GM12875 (cell line): ENCODE measurements around the gene DOCK7.

Source experiments
- H3K4me3 ChIP-seq: one replicate; pipeline ENCODE4 v1.5.1; 2011; ENCODE audit warnings: low read depth, low read length, control low read depth
- TF ChIP-seq, protein P1 (sequence below): IDR thresholded peaks from 2 replicates; pipeline ENCODE4 v1.5.1; 2011; ENCODE audit warnings: low read depth, mild to moderate bottlenecking, control low read depth, inconsistent platforms, low read length, moderate library complexity, borderline replicate concordance; ENCODE audit not compliant: insufficient read depth

DOCK7 gene

DNA sequence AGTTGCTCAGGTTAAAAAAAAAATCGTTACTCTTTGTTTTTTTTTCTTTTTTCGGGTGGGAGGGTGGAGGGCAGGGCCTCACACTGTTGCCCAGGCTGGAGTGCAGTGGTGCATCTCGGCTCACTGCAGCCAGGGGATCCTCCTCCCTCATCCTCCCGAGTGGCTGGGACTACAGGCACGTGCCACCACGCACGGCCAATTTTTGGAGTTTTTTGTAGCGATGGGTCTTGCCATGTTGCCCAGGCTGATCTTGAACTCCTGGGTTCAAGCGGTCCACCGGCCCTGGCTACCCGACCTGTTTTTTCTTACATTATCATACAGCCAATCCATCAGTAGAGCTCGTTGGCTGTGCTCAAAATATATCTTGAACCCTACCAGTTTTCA is 253.6 kb downstream of the DOCK7 start:
- H3K4me3 ChIP-seq, result no peak overlapping the region
- TF ChIP-seq, protein P1, sequence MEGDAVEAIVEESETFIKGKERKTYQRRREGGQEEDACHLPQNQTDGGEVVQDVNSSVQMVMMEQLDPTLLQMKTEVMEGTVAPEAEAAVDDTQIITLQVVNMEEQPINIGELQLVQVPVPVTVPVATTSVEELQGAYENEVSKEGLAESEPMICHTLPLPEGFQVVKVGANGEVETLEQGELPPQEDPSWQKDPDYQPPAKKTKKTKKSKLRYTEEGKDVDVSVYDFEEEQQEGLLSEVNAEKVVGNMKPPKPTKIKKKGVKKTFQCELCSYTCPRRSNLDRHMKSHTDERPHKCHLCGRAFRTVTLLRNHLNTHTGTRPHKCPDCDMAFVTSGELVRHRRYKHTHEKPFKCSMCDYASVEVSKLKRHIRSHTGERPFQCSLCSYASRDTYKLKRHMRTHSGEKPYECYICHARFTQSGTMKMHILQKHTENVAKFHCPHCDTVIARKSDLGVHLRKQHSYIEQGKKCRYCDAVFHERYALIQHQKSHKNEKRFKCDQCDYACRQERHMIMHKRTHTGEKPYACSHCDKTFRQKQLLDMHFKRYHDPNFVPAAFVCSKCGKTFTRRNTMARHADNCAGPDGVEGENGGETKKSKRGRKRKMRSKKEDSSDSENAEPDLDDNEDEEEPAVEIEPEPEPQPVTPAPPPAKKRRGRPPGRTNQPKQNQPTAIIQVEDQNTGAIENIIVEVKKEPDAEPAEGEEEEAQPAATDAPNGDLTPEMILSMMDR, result no peak

DNA sequence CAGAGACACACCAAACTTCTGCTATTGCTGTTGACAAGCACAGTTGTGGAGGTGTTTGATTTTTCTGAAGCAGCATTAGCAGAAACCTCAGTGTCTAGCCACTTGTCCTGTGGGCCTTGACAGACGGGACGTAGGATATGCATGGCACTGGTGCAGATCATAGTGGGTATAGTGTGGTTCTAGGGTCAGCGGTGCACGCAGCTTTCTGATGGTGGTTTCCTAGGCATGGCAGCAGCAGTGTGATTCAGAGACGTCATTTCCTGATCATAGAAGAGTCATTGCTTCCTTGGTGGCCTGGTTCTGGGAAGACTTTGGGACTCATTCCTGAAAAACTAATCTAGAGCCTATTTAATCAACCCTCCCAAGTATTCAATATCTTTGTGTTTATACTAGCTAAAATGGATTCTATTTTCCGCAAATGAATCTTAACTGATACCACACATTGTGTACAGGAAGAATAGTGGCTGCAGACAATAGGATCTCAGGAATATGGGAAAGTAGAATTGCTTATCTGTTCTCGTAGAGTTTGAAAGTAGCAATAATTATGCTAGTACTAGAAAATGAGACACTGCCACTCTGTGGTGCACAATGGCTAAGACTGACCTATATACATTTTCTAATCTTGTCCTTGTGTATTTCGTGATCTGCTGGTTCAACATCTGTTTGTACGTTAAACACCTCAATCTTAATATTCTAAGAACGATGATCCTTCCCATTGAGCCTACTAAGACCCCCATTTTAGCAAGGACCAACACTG is 254.1 kb downstream of the DOCK7 start:
- TF ChIP-seq, protein P1, result no peak
- H3K4me3 ChIP-seq, result no peak overlapping the region

DNA sequence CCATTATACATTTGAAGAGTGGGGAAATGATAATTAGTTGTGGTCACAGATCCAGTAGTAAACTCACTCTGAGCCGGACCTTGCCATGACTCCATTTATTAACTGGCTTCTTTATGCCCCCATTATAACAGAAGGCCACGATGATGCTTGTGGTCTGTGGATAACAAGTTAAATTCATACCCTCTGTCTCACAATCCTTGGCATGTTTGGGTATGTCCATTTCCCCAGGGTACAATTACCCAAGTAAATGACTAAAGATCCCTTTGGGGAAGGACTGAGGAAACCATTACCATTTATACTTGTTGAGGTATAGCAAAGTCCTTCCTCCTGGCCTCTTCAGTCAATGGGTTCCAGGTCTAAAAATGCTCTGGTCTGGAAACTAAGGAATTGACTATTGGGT is 258.6 kb downstream of the DOCK7 start:
- TF ChIP-seq, protein P1, result no peak
- no peak overlapping the region for H3K4me3 ChIP-seq

DNA sequence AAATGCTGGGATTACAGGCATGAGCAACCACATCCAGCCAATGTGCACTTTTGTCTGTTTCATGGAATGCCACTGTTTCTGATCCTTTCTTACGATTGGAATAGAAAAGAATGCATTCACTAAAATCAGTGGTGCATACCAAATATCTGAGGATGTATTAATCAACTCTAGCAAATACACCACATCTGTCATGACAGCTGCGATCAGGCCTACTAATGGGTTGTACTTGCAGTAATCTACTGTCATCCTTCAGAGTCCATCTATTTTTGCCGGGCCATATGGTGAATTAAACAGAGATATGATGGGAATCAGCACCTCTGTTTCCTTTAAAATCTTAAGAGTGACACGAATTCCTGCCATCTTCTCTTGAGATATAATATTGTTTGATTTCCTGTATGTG is 259.8 kb downstream of the DOCK7 start:
- no peak overlapping the region for H3K4me3 ChIP-seq
- TF ChIP-seq, protein P1, result no peak

DNA sequence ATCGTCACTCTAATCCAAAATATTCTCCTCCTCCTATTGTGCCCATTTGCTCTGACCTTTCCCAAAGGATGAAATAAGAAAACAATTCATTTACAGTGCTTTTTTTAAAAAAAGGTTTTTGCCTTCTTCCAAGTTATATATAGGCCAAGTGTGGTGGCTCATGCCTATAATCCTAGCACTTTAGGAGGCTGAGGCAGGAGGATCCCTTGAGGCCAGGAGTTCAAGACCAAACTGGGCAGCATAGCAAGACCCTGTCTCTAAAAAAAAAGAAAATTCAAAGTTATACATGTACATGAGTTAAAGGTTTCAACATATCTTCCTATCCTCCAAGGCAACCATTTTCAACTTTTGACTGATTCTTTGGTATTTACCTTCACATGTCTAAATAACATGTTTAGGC is 261.4 kb downstream of the DOCK7 start:
- TF ChIP-seq, protein P1, result no peak
- no peak overlapping the region for H3K4me3 ChIP-seq

DNA sequence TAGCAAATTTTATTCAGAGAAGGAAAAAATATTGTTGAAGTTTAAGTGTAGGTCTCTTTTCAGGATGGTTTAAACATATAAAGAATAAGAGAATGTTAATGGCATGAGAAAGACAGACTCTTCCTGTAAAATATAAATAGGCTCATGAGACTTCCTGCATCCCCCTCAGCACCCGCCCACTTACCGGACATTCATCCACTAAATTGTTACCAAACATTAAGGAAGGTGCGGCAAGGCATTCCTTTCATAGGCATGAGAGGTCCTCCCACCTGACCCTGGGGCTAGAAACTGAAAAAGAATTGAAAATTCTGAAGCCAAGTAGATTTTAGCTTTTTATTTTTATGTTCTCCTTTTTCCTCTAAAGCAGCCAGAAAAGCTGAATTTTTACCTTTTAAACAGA is 261.9 kb downstream of the DOCK7 start:
- H3K4me3 ChIP-seq, result no peak overlapping the region
- TF ChIP-seq, protein P1, result no peak

DNA sequence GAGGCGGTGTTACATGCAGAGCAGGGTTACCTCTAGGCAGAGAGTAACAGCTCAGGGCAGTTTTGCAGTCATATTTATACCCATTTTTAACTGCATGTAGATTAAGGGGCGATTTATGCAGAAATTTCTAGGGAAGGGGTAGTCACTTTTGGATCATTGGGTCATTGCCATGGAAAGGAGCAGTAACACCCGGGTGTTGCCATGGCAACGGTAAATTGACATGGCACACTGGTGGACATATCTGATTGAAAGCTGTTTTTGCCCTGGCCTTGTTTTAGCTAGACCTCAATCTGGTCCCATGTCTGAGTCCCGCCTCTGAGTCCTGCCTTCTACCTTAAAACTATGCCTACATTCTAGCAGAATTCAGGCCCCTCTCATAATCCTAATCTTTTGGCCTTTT is 263.1 kb downstream of the DOCK7 start:
- no peak overlapping the region for H3K4me3 ChIP-seq
- TF ChIP-seq, protein P1, result no peak
